C4-2B (cell line): Measurements from ENCODE around the gene DQX1.

ENCODE experiments used
- ZFX ChIP-seq: fragments of 450-650 bp; IDR thresholded peaks from 2 replicates; pipeline ENCODE4 v1.6.1; 2017
- TF ChIP-seq, protein P1 (sequence below): fragments of 450-650 bp; conservative IDR thresholded peaks from 2 replicates; pipeline ENCODE4 v1.5.1; 2017; ENCODE audit warnings: mild to moderate bottlenecking

GRCh38 chr2:74528600-74529356, 2.7 kb upstream of the DQX1 start:
- TF ChIP-seq, protein P1, sequence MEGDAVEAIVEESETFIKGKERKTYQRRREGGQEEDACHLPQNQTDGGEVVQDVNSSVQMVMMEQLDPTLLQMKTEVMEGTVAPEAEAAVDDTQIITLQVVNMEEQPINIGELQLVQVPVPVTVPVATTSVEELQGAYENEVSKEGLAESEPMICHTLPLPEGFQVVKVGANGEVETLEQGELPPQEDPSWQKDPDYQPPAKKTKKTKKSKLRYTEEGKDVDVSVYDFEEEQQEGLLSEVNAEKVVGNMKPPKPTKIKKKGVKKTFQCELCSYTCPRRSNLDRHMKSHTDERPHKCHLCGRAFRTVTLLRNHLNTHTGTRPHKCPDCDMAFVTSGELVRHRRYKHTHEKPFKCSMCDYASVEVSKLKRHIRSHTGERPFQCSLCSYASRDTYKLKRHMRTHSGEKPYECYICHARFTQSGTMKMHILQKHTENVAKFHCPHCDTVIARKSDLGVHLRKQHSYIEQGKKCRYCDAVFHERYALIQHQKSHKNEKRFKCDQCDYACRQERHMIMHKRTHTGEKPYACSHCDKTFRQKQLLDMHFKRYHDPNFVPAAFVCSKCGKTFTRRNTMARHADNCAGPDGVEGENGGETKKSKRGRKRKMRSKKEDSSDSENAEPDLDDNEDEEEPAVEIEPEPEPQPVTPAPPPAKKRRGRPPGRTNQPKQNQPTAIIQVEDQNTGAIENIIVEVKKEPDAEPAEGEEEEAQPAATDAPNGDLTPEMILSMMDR = no peak
- TF ChIP-seq ZFX = no peak
